Erythroblast (primary cell): ENCODE measurements around the gene RASSF5.

ENCODE experiments used
- GATA1 ChIP-seq: IDR thresholded peaks from 2 replicates; pipeline ENCODE4 v1.6.1; 2011; ENCODE audit warnings: low read depth, mild to moderate bottlenecking, control low read depth, low read length, moderate library complexity
- POLR2A ChIP-seq: IDR thresholded peaks from 2 replicates; pipeline ENCODE4 v1.6.1; 2011; ENCODE audit warnings: mild to moderate bottlenecking, low read length

DNA sequence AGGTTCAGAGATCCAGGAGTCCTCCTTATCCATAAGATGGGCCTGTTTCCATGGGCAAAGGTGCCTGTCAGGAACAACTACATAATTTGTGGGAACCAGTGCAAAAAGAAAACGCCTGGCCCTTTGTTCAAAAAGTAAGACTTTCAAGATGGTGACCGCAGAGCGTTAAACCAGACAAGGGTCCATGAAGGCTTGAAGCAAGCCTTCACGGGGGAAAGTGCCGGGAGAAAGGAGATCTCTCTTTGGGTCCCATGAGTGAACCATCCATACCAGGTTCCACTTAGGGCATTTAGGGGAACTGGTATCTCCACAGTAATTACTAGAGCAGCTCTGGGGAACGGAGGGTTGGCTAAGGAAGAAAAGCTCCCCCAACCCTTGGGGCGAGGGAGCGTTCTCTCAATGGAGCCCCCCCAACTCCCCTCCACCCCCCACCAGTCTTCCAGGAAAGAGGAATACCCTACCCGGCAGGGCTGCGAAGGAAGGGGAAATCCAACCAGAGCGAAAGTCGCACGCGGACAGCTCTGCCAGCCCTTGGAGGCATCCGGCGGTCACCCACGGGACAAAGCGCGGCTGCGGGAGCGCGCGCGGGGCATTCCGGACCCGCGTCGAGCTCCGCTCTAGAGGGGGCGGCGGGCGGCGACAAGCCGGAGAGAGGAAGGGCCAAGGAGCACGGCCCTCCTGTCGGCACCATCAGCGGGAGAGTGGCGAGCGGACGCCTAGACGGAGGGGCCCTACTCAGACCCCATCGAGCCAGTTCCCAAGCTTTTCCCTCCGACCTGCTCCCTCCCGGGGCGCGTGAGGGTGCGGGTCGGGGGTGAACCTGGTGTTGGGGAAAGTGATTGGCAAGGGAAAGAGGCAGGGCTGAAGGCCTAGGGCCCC is 687 bp upstream of the RASSF5 start:
- TF ChIP-seq POLR2A (no peak), GATA1 (no peak)
